Measurements from ENCODE around the gene ADAMTS16.

The ADAMTS16 gene

DNA sequence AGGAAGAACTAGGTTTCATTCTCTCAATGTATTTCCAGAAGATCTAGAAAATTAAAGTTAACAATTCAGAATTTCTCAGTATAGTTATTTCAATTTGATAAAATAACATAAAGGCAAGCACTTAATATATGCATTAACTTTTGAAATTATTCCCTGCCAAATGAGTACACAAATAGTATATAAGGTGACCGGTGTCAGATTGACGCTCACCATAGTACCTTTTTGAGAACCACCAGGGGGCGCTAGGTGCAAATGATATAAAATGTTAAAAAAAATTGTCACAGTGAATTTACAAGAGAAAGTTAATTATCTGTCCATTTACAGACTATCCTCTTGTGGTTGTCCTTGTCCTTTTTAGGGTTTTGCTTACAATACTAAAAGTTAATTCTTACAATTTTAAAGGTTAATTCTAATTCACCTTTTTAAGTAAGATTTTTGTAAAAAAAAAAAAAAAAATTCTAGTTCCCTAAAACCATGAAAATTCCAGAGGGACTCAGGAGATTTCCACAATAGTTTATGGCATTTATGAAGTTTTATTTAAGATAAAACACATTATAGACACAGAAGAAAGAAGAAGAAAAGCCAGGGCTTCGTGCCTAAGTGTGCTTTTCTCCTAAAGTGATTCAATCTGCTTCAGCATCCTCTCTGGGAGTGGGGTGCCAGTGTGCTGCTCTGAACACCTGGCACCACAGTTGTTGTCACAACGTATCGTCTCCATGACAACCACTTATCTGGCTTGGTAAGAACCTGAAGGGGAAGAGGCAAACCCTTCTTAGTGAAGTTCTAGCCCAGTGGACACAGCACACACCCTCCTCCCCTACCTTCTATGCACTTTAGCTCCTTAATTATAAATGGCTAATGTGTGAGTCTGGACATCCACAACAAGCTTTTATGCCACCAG is 1.7 kb downstream of the ADAMTS16 start:
- DNase-seq, result peak; percentile 58

DNA sequence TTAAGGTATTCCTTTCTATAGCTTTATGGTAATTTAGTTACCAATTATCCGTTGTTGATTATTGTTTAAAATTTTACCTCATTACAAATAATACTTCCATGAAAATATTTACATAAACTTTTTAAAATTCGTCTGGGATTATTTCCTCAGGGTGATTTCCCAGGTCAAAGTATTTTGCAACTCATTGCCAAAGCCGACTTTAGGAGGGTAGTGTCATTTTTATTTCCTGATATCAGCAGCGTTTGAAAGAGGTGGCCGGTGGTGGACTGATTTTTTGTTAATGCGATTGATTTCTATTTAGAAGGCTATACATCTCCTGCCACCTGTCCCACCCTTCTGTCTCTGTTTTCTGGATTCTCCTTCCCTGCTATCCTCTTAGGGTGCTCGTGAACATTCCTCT is 4.3 kb downstream of the ADAMTS16 start:
- DNase-seq, result no peak

DNA sequence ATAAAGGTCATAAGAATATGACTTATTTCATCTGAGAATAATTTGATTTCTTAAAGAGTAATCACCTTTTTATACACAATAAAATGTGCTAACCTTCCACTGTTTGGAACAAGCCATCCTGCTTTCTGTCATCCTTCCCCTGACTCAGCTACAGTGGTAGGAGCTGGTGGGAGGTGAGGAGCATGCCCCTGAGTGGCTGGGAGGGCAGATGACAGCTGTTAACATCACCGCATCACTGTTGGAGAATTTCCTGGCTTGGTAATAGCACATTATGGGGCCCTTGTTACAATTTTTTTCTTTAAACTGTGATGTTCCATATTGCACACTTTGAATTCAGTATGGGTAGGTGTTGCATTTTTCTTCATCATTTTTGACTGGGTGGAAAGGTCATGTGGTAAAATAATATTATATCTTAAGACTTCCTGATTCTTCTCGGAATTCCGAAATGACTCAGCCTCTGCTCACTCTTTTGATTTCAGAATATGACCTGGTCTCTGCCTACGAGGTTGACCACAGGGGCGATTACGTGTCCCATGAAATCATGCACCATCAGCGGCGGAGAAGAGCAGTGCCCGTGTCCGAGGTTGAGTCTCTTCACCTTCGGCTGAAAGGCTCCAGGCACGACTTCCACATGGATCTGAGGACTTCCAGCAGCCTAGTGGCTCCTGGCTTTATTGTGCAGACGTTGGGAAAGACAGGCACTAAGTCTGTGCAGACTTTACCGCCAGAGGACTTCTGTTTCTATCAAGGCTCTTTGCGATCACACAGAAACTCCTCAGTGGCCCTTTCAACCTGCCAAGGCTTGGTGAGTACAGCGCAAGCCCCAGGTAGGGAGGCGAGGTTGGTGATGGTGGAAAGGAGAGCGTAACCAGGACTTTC is 5.8 kb downstream of the ADAMTS16 start:
- DNase-seq, result no peak

GRCh38 chr5:5146530-5147160 is 6.5 kb downstream of the ADAMTS16 start:
- DNase-seq, result no peak

DNA sequence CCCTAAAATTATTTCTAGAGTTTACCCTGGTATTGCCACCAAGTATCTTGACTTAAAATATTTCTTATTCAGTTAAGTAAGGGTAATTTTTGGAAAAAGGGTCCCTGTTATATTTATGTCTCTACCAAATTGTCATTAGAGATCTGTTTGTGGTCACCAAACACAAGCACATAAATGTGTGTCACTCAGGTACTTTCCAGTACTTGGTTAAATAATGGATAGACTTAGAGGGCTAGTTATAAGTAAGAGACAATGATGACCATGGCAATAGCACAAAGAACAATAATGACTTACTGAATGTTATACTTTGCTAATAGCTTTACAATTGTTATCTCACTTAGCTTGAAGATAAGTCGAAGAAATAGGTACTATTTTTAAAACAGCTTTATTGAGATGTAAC is 9.0 kb downstream of the ADAMTS16 start:
- DNase-seq, result no peak

DNA sequence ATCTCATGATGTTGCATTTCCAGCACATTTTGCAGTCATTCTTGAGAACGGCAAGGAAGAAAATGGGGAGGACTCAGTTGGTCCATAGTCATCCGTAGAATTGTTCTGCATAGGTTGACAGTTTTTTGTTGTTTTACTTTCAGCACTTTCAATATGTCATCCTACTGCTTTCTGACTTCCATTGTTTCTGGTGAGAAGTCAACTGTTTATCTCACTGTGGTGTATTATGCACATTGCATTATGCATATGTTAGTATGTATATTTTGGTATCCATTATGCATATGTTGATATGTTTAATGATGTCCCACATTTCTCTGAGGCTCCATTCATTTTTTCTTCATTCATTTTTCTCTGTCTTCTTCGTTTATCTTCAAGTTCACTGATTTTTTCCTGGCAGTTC is 10.5 kb downstream of the ADAMTS16 start:
- DNase-seq, result no peak

DNA sequence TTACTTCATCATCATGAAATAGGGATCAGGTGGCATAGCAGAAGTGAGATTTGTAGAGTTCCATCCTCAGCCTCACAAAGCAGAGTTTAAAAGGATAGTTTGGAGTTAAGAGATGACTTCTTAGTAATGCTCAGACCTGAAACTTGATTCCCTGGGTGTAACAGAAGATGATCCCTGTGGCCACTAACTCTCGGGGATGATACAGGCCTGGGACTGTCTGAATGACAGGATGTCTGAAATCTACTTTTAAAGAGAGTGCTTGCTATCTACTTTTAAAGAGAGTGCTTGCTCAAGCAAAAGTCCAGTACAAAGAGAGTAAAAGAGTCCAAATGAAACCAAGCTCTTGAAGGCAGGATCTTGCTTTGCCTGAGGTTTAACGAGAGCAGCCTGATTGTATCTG is 14.6 kb downstream of the ADAMTS16 start:
- DNase-seq, result no peak

DNA sequence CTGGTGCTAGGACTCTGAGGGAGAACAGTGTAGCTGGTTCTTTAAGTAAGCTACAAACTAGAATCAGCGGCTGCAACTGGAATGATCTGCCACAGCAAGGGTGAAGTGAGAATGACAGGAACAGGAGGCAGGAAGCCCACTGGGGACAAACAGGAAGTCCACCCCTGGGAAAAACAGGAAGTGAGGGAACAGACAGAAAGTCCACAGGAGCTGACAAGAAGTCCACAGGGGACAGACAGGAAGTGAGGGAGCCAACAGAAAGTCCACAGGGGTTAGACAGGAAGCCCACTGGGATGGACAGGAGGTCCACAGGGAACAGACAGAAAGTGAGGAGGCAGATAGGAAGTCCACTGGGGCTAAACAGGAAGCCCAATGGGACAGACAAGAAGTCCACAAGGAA is 15.5 kb downstream of the ADAMTS16 start:
- no peak for DNase-seq

DNA sequence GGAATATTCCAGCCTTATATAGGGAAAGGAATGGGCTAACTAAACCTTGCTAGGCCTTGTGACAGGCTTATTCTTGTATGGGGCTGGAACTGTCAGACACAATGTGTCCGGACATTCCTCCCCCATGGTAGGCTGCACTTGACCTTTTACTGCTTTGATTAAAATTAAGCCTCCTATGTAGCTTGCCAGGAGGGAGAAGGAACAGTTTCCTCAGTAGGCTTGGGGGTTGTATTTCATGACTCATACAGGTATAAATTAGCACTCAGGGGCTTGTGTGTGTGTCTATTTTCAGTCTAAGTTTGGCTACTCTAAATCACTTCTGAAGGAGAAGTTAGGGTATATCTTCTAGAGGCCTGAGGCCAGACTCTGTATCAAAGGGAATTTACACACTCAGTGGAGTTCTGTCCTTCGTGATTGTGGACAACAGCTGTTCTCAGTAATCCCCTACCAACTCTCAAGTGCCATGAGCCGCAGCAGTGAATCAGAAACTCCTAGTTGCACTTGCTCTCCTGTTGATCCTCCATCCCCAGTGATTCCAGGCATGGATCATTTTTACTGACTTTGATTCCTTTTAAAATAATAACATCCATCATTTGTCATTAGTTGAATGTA is 16.4 kb downstream of the ADAMTS16 start:
- DNase-seq, result no peak

- DNase-seq, result no peak
These were observed 18.4 kb downstream of the ADAMTS16 start for GRCh38 chr5:5158472-5158895.

GRCh38 chr5:5159282-5160103 is 19.4 kb downstream of the ADAMTS16 start:
- DNase-seq, result no peak

GRCh38 chr5:5164163-5164562 is 24.0 kb downstream of the ADAMTS16 start:
- DNase-seq, result no peak

DNA sequence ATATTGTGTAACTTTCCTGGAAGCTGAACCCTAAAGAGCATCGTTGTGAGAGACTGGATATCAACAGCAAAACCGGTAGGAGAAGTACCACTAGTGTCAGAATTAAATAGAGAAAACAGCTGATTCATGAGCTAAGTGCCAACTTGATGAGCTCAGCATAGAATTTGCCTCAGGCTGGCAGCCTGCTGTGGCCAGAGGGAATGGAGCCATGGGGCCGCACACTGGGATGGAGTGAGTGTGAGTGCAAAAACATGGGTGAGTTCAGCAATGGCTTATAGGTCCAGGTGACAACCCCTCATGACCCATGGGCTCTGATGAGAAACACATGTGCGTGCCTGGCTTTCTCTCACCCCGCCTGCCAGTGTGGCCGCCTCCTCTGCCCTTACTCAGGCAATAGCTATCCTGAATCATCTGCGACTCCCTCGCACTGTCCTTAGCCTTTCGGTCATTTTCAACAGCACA is 25.4 kb downstream of the ADAMTS16 start:
- DNase-seq, result no peak

DNA sequence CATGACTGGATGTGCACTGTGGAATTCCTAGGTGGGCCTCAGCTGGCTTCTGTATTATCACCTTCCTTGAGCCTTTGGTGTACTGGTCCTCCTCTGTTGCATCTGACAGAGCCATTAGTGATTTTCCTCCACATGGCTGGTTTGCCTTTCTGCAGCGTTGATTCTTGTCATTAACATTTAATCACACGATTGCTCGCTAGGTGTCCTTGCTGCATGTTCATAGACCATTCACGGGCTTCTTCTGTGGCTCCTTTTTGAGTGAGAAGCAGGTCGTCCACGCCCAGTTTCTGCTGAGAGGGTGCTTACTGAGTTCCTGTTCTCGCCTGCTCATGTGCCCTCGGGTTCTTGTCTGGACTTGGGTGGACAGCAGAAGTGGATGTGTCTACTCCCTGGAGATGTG is 29.3 kb downstream of the ADAMTS16 start:
- no peak for DNase-seq

DNA sequence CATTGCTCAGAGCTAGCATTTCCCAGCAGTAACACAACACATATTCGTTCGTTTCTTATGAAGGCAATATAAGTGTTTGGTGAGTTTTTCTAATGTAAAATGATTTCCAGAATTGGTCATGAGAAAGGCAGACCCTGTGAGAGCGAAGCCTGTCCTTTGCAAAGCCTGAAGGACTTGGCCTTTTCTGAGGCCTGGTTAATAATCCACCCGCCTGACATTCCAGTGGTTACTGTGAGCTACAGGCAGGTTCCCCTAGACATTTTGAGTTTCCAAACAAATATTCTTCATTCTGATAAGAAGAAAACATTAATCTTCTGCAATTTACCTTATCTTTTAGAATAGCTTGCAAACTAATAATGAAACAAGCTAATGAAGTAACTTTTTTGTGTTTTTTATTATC is 38.0 kb downstream of the ADAMTS16 start:
- no peak for DNase-seq

DNA sequence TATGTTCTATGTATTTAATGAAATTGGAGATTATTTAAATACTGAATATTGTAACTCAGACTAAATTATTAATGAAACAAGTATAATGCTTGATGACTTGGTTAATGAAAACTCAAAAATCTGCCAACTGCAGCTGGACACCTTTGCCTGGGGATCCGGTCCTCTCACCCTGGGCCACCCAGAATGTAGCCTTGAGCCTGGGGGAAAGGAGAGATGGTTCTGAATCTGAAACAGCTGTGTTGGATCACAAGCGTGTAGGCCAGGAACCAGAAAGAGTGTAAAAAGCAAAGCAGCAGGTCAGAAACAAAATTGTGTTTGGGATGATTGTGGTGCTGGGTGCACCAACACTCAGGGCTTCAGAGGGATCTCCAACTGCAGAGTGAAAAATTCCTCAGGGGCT is 38.5 kb downstream of the ADAMTS16 start:
- no peak for DNase-seq

DNA sequence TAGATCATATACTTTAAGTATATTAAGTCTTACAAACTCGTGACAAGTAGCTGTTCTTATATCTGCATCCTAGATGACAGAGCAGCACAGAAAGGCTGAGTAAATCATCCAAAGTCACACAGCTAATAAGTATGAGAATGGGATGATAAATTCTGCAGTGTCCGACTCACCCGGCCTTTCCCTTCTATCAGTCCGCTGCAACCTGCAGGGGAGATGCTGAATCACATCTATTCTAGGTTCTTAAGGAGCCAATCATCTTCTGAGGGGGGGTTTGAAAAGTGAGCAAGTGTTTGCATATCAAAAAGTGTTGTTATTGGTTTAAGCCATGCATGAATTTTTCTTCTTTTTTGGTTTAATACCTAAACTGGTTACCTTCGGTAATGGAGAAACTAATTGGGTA is 38.9 kb downstream of the ADAMTS16 start:
- no peak for DNase-seq

DNA sequence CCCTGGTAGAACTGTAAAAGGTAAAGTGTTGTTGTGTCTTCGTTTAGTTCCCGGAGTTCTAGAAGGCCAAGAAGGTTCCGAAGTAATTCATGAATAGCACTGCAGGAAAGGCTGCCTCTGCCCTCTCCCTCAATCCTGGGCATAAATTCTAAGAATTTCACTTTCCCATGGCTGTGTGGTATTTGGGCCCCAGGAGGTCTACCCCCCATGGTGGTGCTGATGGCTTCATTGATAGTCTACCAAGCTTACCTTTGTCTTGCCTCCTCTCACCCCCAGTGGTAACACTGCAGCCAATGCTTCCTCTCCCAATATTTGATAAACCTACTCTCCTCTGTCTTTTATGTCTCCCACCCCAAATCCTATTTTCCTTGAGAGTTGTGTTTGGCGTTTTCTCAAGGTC is 39.5 kb downstream of the ADAMTS16 start:
- DNase-seq, result no peak

GRCh38 chr5:5181650-5182324 is 41.7 kb downstream of the ADAMTS16 start:
- no peak for DNase-seq

GRCh38 chr5:5182508-5183188 is 42.5 kb downstream of the ADAMTS16 start:
- no peak for DNase-seq

- DNase-seq, result no peak
These were observed 43.1 kb downstream of the ADAMTS16 start for GRCh38 chr5:5183189-5183699.

Data from NCI-H2227 treated with DMSO at 0.1 percent for 48 hours (cell line).